Measurements from ENCODE around the gene NUAK1.

GRCh38 chr12:106022568-106023012 lies 116.2 kb downstream of the NUAK1 start:
- TF ChIP-seq, protein P1, sequence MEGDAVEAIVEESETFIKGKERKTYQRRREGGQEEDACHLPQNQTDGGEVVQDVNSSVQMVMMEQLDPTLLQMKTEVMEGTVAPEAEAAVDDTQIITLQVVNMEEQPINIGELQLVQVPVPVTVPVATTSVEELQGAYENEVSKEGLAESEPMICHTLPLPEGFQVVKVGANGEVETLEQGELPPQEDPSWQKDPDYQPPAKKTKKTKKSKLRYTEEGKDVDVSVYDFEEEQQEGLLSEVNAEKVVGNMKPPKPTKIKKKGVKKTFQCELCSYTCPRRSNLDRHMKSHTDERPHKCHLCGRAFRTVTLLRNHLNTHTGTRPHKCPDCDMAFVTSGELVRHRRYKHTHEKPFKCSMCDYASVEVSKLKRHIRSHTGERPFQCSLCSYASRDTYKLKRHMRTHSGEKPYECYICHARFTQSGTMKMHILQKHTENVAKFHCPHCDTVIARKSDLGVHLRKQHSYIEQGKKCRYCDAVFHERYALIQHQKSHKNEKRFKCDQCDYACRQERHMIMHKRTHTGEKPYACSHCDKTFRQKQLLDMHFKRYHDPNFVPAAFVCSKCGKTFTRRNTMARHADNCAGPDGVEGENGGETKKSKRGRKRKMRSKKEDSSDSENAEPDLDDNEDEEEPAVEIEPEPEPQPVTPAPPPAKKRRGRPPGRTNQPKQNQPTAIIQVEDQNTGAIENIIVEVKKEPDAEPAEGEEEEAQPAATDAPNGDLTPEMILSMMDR (IDR thresholded peaks at IDR 0.05; ENCODE audit: poor library complexity, severe bottlenecking), result no peak
- no peak for TF ChIP-seq TAF1 (IDR thresholded peaks at IDR 0.05; ENCODE audit: low read depth)
